ENCODE results near the gene CDCA5.
"Not testable (repeated sequence)": the region's sequence is repeated elsewhere in the genome, so short reads cannot be mapped to it uniquely, and the experiment has no call there.

CDCA5 gene

DNA sequence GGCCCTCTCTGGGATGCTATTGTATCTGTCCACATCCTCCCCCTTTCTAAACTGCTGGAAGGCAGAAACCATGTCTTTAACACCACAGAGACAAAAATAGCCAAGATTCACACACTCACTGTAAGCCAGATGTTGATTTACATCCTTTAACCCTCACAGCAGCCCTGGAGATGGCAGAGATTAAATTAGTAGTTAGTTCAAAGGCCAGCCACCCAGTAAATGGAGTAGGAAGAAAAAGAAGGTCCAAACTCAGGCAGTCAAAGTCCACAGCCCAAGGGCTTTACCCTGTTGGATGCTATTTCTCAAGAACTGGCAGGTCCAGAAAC lies 35.8 kb upstream of the CDCA5 start:
- peak overlapping the region in 1 of 3 experiments; percentile 32 for H3K27ac Mint-ChIP-seq
- TF ChIP-seq, protein P1, sequence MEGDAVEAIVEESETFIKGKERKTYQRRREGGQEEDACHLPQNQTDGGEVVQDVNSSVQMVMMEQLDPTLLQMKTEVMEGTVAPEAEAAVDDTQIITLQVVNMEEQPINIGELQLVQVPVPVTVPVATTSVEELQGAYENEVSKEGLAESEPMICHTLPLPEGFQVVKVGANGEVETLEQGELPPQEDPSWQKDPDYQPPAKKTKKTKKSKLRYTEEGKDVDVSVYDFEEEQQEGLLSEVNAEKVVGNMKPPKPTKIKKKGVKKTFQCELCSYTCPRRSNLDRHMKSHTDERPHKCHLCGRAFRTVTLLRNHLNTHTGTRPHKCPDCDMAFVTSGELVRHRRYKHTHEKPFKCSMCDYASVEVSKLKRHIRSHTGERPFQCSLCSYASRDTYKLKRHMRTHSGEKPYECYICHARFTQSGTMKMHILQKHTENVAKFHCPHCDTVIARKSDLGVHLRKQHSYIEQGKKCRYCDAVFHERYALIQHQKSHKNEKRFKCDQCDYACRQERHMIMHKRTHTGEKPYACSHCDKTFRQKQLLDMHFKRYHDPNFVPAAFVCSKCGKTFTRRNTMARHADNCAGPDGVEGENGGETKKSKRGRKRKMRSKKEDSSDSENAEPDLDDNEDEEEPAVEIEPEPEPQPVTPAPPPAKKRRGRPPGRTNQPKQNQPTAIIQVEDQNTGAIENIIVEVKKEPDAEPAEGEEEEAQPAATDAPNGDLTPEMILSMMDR (IDR thresholded peaks at IDR 0.05; ENCODE audit: unreplicated experiment in 3 of 3): no peak
- peaks cover 28% of the 10 kb centered on the region for H3K4me1 Mint-ChIP-seq
- H3K27me3 Mint-ChIP-seq (ENCODE audit: low read depth): no peaks in the 10 kb centered on the region
- no peaks in the 10 kb centered on the region for H3K9me3 Mint-ChIP-seq
- peaks cover 39% of the 10 kb centered on the region for H3K36me3 Mint-ChIP-seq (ENCODE audit: low read depth)
- H3K4me3 Mint-ChIP-seq: peak overlapping the region; percentile 76 to 100 (median 98)

DNA sequence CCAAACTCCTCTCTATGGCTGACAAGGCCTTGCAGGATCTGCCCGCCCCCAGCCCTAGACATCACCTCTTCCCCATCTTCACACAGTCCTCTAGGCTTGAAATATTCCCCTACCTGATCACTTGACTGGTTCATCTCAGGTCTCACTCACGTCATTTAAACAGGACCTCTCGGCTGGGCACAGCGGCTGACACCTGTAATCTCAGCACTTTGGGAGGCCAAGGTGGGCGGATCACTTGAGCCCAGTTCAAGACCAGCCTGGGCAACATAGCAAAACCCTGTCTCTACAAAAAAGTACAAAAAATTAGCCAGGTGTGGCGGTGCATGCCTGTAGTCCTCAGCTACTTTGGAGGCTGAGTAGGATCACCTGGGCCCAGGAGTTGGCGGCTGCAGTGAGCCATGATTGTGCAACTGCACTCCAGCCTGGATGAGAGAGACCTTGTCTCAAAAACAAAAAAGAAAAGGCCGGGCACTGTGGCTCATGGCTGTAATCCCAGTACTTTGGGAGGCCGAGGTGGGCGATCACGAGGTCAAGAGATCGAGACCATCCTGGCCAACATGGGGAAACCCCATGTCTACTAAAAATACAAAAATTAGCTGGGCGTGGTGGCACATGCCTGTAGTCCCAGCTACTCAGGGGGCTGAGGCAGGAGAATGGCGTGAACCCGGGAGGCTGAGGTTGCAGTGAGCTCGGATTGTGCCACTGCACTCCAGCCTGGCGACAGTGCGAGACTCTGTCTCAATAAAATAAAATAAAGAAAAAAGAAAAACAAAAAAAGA lies 35.2 kb upstream of the CDCA5 start:
- H3K27ac Mint-ChIP-seq: peak overlapping the region in 2 of 3 experiments; percentile 32 to 44
- not testable (repeated sequence) for H3K27me3 Mint-ChIP-seq (ENCODE audit: low read depth)

DNA sequence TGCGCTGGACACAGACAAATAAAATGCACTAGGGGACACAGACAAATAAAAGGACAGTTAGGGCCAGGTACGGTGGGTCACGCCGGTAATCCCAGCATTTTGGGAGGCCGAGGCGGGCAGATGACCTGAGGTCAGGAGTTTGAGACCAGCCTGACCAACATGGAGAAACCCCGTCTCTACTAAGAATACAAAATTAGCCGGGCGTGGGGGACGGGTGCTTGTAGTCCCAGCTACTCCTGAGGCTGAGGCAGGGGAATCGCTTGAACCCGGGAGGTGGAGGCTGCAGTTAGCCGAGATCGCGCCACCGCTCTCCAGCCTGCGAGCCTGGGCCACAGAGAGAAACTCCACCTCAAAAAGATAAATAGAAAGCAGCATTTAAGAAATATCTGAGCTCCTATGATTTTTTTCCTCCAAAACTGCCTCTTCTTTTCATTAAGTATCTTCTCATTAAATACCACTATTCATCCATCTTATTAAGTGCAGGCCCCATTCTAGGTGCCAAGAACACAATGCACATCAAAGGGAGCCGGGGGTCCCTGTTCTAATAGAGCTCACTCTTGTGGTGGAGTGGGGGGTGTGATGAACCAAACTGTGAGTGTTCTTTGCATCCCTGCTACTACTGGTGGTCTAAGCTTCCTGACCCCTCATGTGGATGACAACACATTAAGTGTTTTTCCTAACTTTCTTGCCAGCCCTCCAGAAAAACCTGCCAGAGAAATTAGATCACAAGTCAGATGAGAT lies 34.4 kb upstream of the CDCA5 start:
- TF ChIP-seq, protein P1 (IDR thresholded peaks at IDR 0.05; ENCODE audit: unreplicated experiment in 3 of 3): peak in 1 of 3 experiments; percentile 48
- no peaks in the 10 kb centered on the region for H3K27me3 Mint-ChIP-seq (ENCODE audit: low read depth)
- peaks cover 33% of the 10 kb centered on the region for H3K4me1 Mint-ChIP-seq
- H3K36me3 Mint-ChIP-seq (ENCODE audit: low read depth): peaks cover 32% of the 10 kb centered on the region
- no peaks in the 10 kb centered on the region for H3K9me3 Mint-ChIP-seq
- peak overlapping the region; percentile 80 to 91 (median 84) for H3K27ac Mint-ChIP-seq
- peak overlapping the region; percentile 90 to 100 (median 90) for H3K4me3 Mint-ChIP-seq

More for the DNA sequence above, 35.2 kb upstream of the CDCA5 start:
- peaks cover 26% of the 10 kb centered on the region for H3K4me1 Mint-ChIP-seq
- not testable (repeated sequence) for H3K9me3 Mint-ChIP-seq
- H3K36me3 Mint-ChIP-seq (ENCODE audit: low read depth): peaks cover 34% of the 10 kb centered on the region
- H3K4me3 Mint-ChIP-seq: peak overlapping the region; percentile 76 to 100 (median 98)

DNA sequence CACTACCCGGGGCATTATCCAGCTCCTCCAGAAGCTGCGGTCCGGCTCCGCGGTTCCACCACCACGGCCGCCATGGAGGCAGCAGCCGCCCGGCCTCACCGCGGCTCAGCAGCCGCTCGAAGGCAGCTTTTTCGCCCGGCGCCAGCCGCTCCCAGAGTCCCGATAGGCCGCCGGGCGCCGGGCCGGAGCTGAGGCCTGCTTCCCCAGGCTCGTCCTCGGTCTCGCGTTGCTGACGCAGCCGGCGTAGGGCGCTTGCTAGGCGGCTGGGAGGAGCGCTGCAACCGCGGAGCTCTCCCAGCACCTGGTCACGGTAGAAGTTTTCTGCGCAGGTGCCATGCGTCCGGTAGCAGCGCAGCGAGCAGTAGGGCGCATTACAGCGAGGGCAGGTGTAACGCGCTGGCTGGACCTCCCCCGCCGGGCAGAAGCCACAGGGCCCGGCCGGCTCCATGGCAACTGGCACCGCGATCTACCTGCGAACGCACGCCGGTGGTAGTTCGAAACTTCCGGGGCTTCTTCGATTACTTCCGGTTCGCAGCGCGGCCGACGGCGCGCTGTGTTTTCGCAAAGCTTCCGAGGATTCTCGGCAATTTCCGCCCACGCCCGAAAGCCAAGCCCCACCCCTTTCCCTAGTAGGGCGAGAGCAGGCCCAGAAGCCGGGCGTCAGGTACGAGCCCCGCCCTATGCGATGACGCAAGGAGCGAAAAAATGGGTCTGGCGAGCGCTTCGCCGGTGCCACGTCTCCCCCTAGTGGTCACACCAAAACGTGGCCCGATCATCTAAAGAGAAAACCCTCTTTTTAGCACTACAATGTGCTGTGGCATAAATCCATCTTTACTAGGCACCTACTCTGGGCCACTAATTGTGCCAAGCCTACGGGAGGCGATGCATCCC lies 33.6 kb upstream of the CDCA5 start, which contains the start of gene ZNHIT2:
Gene ZNHIT2, minus strand, starts transcription at position 496 of the 891 bp plus-strand sequence. Its CDS starts 48 bp downstream, at position 448.
- peaks cover 35% of the 10 kb centered on the region for H3K4me1 Mint-ChIP-seq

DNA sequence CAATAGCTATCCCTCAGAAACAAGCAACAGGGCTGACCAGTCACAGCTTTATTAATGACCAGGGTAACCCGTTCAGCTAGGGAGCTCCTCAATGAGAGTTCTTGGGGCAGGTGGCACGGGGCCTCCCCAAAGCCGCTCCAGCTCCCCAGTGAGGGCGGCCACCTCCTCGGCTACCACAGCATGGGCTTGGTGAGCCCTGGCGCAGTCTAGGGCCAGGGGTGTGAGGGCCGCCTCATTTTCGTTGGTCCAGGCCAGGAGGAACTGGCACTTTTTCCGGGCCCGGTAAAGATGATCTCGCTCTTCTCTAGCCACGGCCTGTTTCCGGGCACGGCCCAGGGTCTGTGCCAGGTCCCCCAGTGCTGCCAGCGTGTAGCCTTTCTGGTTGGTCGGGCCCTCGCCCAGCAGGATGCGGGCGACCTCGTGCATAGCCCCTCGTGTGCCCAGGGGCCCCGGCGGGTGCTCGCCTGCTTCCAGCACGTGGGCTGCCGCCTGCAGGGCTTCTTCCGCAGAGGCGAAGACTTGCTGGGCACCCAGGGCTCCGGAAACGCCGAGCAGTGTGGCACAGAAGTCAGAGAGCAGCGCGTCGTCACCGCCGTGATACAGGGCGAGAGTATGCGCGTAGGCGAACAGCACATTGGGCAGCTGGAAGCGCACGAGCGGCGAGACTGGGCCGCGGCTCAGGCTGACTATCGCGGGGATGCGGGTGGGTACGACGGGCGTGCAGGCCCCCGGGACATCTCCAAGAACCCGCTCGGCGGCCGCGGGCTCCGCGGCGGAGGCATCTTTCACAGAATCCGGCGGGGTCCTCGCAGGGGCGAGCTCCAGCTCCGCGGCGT lies 32.7 kb upstream of the CDCA5 start:
- Mint-ChIP-seq H3K27me3 (ENCODE audit: low read depth) (no peaks in the 10 kb centered on the region), H3K36me3 (ENCODE audit: low read depth) (peaks cover 25% of the 10 kb centered on the region), H3K4me1 (peaks cover 26% of the 10 kb centered on the region), H3K4me3 (peak overlapping the region; percentile 90 to 97 (median 90)), H3K9me3 (no peaks in the 10 kb centered on the region), H3K27ac (peak overlapping the region in 2 of 3 experiments; percentile 76 to 92)
- TF ChIP-seq, protein P1 (IDR thresholded peaks at IDR 0.05; ENCODE audit: unreplicated experiment in 3 of 3): no peak

More for the DNA sequence above, 33.6 kb upstream of the CDCA5 start, which contains the start of gene ZNHIT2:
- Mint-ChIP-seq H3K27ac (peak within 1 kb of the TSS; percentile 80 to 92 (median 91)), H3K36me3 (ENCODE audit: low read depth) (peaks cover 32% of the 10 kb centered on the region), H3K4me3 (peak within 1 kb of the TSS; percentile 90 to 100 (median 90)), H3K9me3 (no peaks in the 10 kb centered on the region), H3K27me3 (ENCODE audit: low read depth) (no peaks in the 10 kb centered on the region)
- TF ChIP-seq, protein P1 (IDR thresholded peaks at IDR 0.05; ENCODE audit: unreplicated experiment in 3 of 3): peak; percentile 91 to 96 (median 92)

Data from nephron (organoid).